Thyroid gland (tissue), 4 donors: ENCODE data around the gene STX12.

ENCODE experiments used
- POLR2A ChIP-seq, 2 donors: fragments of 450-650 bp; IDR thresholded peaks; one replicate each; pipeline ENCODE4 v1.6.1; 2017; ENCODE audit warnings: antibody characterized with exemption in 2 of 2, mild to moderate bottlenecking in 2 of 2, moderate library complexity in 1 of 2
- TF ChIP-seq, protein P1 (sequence below), 6 experiments: fragments of 200-600 bp in 3 of 6; fragments of 450-650 bp in 3 of 6; sonication (generic) in 3 of 6; IDR thresholded peaks; one replicate each; pipeline ENCODE4 v1.5.1; 2016 to 2019; ENCODE audit warnings: antibody characterized with exemption in 6 of 6, mild to moderate bottlenecking in 2 of 6, inconsistent platforms in 1 of 6, moderate library complexity in 1 of 6

DNA sequence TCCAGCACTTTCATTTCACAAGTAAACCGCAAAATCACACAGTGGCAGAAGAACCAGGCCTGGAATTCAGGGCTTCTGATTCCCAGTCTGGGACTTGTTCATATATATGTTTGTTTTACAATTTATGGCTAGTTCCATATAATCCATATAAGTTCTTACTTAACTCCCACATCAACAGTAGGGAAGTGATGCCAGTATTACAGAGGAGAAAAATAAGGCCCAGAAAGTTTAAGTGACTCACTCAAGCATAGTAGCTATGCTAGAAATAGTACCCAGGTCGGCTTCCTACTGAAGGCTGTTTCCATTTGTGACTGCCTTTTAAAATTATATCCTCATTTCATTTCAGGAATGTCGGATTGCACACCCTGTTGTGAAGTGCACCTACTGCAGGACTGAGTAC is 45.9 kb upstream of the STX12 start:
- TF ChIP-seq, protein P1, sequence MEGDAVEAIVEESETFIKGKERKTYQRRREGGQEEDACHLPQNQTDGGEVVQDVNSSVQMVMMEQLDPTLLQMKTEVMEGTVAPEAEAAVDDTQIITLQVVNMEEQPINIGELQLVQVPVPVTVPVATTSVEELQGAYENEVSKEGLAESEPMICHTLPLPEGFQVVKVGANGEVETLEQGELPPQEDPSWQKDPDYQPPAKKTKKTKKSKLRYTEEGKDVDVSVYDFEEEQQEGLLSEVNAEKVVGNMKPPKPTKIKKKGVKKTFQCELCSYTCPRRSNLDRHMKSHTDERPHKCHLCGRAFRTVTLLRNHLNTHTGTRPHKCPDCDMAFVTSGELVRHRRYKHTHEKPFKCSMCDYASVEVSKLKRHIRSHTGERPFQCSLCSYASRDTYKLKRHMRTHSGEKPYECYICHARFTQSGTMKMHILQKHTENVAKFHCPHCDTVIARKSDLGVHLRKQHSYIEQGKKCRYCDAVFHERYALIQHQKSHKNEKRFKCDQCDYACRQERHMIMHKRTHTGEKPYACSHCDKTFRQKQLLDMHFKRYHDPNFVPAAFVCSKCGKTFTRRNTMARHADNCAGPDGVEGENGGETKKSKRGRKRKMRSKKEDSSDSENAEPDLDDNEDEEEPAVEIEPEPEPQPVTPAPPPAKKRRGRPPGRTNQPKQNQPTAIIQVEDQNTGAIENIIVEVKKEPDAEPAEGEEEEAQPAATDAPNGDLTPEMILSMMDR (IDR thresholded peaks at IDR 0.05) = no peak
- TF ChIP-seq POLR2A (IDR thresholded peaks at IDR 0.05) = no peak
